DND-41 (cell line): ENCODE results near the gene NMNAT2.

ENCODE experiments used
- EZH2 ChIP-seq: IDR thresholded peaks from 3 replicates; pipeline ENCODE4 v1.6.1; 2012; ENCODE audit warnings: borderline replicate concordance, low read depth, mild to moderate bottlenecking, moderate library complexity, low read length, inconsistent platforms; ENCODE audit not compliant: severe bottlenecking
- TF ChIP-seq, protein P1 (sequence below): IDR thresholded peaks from 2 replicates; pipeline ENCODE4 v1.5.1; 2012; ENCODE audit warnings: borderline replicate concordance, low read length, moderate library complexity, mild to moderate bottlenecking; ENCODE audit not compliant: poor library complexity, severe bottlenecking; ENCODE audit errors: extremely low read depth

GRCh38 chr1:183432548-183432875 lies 14.3 kb upstream of the NMNAT2 start:
- TF ChIP-seq, protein P1, sequence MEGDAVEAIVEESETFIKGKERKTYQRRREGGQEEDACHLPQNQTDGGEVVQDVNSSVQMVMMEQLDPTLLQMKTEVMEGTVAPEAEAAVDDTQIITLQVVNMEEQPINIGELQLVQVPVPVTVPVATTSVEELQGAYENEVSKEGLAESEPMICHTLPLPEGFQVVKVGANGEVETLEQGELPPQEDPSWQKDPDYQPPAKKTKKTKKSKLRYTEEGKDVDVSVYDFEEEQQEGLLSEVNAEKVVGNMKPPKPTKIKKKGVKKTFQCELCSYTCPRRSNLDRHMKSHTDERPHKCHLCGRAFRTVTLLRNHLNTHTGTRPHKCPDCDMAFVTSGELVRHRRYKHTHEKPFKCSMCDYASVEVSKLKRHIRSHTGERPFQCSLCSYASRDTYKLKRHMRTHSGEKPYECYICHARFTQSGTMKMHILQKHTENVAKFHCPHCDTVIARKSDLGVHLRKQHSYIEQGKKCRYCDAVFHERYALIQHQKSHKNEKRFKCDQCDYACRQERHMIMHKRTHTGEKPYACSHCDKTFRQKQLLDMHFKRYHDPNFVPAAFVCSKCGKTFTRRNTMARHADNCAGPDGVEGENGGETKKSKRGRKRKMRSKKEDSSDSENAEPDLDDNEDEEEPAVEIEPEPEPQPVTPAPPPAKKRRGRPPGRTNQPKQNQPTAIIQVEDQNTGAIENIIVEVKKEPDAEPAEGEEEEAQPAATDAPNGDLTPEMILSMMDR = no peak
- TF ChIP-seq EZH2 = no peak
